Measurements from ENCODE around the gene NTM.

NTM gene

DNA sequence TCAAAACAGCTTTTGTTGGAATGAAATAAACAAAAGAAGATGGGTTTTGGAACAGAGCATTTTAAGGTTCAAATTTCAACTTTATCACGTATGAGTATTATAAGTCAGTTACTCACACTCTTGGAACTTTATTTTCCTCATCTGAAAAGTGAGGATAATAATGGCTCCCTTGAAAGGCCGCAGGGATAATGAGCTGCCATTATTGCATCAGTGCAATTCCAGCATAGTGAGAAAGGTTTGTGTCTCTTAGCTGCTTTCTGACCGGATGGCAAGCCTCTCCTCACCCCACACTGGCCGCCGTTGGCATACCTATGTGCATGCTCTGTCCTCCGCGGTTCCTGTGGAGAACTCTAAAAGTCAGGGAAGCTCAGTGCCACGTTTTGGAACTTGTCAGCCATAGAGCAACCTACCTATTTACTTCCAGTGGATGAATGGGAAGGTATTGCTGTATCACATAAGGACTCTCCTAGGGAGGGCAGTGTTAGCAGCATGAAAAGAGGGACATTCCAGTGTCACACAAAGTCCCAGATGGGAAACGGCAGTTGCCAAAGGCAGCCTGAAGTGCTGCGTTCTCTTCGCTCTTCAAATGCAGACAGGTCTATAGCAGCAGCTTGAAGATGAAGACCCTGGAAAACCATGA is 368.9 kb downstream of the NTM start:
- no peak overlapping the region for H3K4me3 ChIP-seq (ENCODE audit: low read length)
- TF ChIP-seq ZNF274 (IDR thresholded peaks at IDR 0.05; ENCODE audit: low read depth, low read length), result no peak

DNA sequence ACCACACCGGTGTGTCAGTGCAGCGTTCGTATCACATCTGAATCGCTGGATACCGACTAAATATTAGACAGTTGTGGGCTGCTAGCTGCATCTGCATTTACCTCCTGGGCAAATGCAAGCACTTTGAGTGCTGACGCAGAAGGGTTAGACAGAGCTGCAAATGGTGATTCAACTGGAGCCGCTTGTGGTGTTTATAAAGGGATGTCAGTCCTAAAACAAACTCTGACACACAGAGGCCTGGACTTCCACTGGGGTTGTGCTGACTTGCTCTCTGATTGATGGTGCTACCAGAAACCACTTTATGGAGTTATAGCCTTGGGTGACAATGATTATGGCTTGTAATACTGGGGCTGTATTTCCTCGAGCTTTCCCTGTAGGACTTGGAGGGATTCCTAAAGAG is 374.4 kb downstream of the NTM start:
- no peak overlapping the region for H3K4me3 ChIP-seq (ENCODE audit: low read length)
- no peak for TF ChIP-seq ZNF274 (IDR thresholded peaks at IDR 0.05; ENCODE audit: low read depth, low read length)

DNA sequence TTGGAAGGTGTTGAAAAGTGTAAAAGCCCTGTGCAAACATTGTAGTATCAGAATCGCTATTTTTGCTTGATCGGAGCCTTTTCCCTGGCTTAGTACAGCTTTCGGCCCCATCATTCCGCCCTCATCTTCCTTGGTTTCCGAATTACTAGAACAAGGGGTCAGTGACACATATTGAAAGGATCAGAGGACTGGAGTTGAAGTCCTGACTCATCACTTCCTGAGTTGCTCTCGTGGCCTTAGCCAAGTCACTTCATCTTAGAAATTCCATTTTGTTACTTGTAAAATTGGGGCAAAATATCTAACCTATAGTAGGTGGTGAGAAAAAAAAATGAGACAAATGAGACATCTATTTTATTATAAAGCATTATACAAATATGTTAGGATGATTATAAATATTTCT is 375.0 kb downstream of the NTM start:
- no peak for TF ChIP-seq ZNF274 (IDR thresholded peaks at IDR 0.05; ENCODE audit: low read depth, low read length)
- no peak overlapping the region for H3K4me3 ChIP-seq (ENCODE audit: low read length)

DNA sequence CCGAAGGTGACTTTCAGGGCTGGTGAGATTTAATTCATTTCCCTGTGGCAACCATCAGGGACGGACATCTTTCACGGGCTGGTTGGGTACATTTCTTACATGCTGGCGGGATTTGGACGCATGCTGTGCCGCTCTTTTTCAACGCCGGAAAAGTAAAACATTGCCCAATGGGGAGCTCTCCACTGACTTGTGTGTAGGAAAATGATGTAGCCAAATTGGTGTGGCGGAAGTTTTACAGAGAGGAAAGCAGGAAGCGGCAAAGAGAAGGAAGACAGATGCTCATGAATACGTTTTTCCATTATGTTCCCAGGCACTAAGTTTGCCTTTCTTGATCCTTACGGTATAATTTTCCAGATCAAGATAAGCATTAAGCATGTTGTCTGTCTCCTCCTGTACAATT is 375.8 kb downstream of the NTM start:
- no peak overlapping the region for H3K4me3 ChIP-seq (ENCODE audit: low read length)
- TF ChIP-seq ZNF274 (IDR thresholded peaks at IDR 0.05; ENCODE audit: low read depth, low read length), result no peak

DNA sequence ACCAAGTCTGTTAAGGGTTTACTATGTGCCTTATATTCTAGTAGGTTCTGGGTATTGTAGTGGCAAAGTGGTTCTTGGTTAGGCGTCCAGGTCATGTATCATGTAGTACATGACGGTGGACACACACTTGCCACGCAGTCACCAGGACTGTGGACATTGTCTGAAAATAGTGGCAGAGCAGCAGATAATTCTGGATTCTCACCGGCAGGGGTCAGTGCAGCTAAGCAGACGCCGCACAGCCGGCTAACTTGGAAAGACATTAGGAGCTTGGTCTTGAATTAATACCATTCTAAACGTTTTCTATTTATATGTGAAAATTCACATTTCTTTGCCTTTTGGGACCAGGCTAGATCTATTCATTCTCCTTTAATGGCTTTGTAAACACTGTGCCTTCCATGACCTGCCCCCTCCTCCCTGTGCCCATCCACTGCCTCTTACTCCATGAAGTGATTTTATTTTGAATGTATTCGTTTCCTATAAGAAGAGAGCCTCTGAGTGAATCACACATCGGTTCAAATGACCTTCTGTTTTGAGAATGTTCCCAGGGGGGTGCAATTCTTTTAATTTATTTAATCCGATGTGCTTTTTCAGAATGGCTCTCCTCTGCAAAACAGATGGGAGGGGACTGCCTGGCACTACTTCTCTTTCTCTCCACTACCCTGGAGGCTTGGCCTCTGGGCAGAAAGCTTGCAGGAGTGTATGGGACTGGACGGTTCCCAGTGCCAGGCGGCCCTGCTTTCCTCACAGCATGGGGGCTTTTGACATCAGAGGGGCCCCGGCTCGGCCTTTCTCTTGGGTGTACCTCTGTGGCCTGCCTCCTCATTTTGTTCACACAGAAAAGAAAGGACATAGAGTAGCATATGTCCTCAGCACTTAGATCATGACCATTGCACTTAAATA is 378.0 kb downstream of the NTM start:
- no peak for TF ChIP-seq ZNF274 (IDR thresholded peaks at IDR 0.05; ENCODE audit: low read depth, low read length)
- H3K4me3 ChIP-seq (ENCODE audit: low read length), result no peak overlapping the region

DNA sequence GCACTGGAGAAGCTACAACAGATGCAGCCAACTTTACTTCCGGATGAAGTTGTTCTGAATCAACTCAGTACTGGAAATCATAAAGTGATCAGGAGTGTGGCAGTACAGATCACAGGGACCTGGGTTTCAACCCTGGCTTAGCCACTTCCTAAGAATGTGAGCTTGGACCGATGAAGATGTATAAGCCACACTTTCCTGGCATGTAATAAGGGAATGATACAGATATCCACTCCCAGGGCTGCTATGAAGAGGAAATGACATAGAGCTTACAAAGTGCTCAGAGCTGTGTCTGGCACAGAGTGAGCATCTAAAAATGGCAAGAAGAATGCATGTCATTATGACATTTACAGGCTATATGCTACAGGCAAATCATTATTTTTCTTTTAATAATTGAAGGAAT is 378.7 kb downstream of the NTM start:
- no peak for TF ChIP-seq ZNF274 (IDR thresholded peaks at IDR 0.05; ENCODE audit: low read depth, low read length)
- H3K4me3 ChIP-seq (ENCODE audit: low read length), result no peak overlapping the region

DNA sequence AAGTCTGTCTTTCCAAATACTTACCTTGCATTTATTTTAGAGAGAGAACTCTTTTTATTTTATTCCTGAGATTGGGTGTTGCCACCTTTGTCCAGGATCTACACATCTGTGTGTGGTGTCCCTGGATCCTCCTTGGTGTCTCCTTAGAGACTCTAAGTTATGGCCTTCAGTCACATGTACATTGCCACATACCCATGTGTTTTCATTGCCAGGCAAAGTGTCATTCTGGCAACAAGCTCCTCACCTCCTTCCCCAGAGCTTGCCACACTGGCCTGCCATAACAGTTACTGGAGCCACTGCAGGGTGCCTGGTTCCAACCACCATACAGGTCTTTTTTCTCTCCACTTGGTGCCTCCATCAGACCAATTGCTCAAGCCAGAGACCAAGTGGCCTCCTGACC is 379.7 kb downstream of the NTM start:
- H3K4me3 ChIP-seq (ENCODE audit: low read length), result no peak overlapping the region
- no peak for TF ChIP-seq ZNF274 (IDR thresholded peaks at IDR 0.05; ENCODE audit: low read depth, low read length)

DNA sequence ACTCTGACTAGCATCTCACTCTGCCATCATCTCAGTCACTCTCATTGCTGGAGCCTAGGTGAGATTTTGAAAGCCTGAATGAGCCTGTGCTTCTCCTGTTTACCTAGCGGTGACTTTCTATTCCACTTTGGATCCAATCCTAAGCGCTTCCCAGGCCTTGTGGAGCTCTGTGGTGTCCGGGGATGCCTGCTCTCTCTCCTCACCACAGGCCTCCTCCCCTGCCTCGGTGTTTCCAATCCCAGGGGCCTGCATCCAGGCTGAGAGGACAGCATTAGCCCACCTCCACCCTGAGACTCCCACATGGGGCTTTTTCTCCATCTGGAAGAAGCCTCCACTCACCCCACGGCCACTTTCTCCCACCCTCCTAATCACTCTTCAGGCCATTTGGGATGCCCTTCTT is 380.3 kb downstream of the NTM start:
- no peak overlapping the region for H3K4me3 ChIP-seq (ENCODE audit: low read length)
- no peak for TF ChIP-seq ZNF274 (IDR thresholded peaks at IDR 0.05; ENCODE audit: low read depth, low read length)

DNA sequence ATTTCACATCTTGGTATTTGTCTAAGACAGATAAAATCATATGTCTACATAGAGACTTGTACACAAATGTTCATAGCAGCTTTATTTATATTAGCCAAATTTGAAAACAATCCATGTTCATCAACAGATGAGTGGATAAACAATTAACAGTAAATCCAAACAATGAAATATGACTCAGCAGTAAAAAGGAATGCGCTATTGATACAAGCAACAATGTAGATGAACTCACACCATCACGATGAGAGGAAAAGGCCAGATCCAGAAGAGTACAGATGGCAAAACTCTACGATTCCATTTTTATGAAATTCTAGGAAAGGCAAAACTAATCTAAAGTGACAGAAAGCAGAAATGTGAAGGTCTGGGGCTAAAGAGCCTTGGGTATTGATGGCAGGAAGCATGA is 384.3 kb downstream of the NTM start:
- TF ChIP-seq ZNF274 (IDR thresholded peaks at IDR 0.05; ENCODE audit: low read depth, low read length), result no peak
- H3K4me3 ChIP-seq (ENCODE audit: low read length), result no peak overlapping the region

DNA sequence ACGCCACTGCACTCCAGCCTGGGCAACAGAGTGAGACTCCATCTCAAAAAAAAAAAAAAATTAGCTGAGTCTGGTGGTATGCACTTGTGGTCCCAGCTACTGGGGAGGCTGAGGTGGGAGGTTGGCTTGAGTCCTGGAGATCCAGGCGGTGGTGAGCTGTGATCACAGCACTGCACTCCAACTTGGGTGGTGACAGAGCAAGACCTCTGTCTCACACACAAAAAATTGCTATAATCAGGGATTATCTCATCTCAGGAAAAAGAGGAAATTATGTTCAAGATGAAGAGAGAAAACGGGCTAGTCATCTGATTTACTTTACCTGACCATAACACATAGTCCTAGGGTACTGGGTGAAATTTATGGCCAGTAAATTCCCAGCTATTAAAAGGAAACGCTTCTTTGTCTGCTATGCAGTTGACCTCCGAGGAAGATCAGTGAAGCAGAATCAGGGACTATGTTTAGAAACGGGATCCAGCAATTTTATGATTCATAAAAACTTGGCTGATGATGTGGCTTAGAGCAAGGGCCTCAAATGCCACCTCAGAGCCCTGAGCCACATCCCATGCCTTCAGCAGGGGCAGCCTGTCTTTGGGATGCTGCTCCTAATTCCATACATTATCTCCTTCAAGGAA is 386.2 kb downstream of the NTM start:
- H3K4me3 ChIP-seq (ENCODE audit: low read length), result no peak overlapping the region
- no peak for TF ChIP-seq ZNF274 (IDR thresholded peaks at IDR 0.05; ENCODE audit: low read depth, low read length)

DNA sequence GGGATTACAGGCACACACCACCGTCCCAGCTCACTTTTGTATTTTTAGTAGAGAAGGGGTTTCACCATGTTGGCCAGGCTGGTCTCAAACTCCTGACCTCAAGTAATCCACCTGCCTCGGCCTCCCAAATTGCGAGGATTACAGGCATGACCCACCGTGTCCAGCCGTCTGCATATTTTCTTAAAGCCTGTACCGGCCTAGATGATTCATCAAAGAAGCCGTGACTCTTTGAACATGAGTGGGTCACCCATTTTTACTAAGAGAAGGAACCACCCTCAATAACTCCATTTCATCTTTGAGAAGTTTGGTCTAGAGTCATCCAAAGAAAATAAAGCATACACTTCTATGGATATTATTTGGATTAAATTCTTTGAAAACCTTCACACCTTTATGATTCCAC is 388.3 kb downstream of the NTM start:
- no peak for TF ChIP-seq ZNF274 (IDR thresholded peaks at IDR 0.05; ENCODE audit: low read depth, low read length)
- H3K4me3 ChIP-seq (ENCODE audit: low read length), result no peak overlapping the region

DNA sequence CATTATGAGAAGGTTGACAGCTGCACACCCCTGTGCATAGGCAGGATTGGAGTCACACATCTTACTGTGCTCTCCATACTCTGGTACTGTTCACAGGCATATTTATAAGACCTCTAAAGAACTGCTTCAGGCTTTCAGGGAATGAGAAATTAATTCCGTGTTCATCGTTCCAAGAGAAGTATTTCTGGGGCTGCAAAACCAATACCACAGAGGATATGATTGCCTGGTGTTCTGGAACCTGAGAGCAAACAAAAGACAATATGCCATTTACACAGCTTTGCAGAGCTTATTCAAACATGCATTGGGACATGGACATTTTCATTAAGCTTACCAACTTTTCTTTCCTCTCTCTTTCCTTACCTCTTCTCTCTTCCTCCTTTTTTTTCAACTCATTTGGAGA is 388.7 kb downstream of the NTM start:
- H3K4me3 ChIP-seq (ENCODE audit: low read length), result no peak overlapping the region
- TF ChIP-seq ZNF274 (IDR thresholded peaks at IDR 0.05; ENCODE audit: low read depth, low read length), result no peak

DNA sequence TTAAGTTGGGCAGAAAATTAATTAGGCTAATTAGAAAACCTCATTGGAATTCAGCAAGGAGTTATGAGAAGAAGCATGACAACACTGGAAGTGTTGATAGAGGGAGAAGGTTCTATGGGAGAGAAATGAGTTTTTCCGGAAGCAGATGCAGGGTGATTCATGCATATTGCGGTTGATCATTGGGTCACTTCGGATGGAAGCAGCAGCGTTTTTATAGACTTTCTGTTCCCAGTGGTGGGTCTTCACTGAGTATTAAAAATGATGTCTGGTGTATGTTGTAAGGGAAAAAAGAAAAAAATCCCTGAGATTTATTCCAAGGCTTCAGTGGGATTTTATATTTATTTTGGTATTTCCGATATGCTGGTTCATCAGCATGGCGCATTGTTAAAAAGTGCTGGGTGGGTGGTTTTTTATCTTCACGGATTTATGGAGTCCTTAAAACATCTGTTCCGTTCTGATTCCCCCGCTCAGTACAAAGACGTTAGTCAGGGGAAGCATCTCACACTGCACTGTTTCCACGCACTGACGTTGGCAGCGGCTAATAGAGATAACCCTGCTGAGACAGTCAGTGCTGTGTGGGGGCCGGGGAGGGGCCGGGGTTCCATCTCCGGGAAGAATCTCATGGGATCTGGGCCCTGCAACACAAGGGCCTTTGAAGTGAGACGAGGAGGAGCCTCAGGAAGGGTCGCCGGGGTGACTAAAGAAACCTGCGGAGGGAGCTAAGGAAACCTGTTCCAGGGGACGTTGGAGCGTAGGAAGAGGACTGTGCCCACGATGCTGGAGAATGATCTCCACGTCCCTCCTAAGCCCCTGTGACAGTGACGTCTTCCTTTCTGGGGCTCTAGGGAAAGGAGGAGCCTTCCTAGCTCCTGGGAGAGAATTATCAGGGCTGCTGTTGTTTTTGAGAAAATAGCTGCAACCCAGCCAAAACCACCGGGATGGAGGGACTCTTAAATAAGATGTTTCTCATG is 390.0 kb downstream of the NTM start:
- no peak for TF ChIP-seq ZNF274 (IDR thresholded peaks at IDR 0.05; ENCODE audit: low read depth, low read length)
- H3K4me3 ChIP-seq (ENCODE audit: low read length), result no peak overlapping the region
